GM18951 (cell line): ENCODE results near the gene CCDC146.

Experiments used
- POLR2A ChIP-seq: IDR thresholded peaks from 4 replicates; pipeline ENCODE4 v1.6.1; 2011; ENCODE audit warnings: mild to moderate bottlenecking; ENCODE audit not compliant: insufficient read length, insufficient read depth; ENCODE audit errors: extremely low read depth
- in situ Hi-C: fragments of 300-500 bp; cut with MboI; formaldehyde crosslinking; loops from one replicate; pipeline ENCODE4 v1.12.0; 2022; ENCODE audit warnings: low sequenced_read_pairs, mixed read lengths, inconsistent platforms; ENCODE audit not compliant: unreplicated experiment

Gene CCDC146

GRCh38 chr7:77295549-77295948 lies 173.1 kb downstream of the CCDC146 start:
- no peak for TF ChIP-seq POLR2A
- in situ Hi-C loops = no loop called here

GRCh38 chr7:77306231-77307067 lies 184.0 kb downstream of the CCDC146 start:
- in situ Hi-C loops = no loop called here

GRCh38 chr7:77308792-77309191 lies 186.4 kb downstream of the CCDC146 start:
- in situ Hi-C loops = no loop called here
- no peak for TF ChIP-seq POLR2A

More at GRCh38 chr7:77306231-77307067, 184.0 kb downstream of the CCDC146 start:
- no peak for TF ChIP-seq POLR2A

- in situ Hi-C loops = no loop called here
- TF ChIP-seq POLR2A = no peak
Observed at GRCh38 chr7:77309714-77310220, 187.4 kb downstream of the CCDC146 start.

- TF ChIP-seq POLR2A = no peak
- in situ Hi-C loops = no loop called here
Observed at GRCh38 chr7:77310982-77311381, 188.6 kb downstream of the CCDC146 start.

GRCh38 chr7:77313085-77313484 lies 190.7 kb downstream of the CCDC146 start:
- in situ Hi-C loops = no loop called here

GRCh38 chr7:77313876-77314480 lies 191.6 kb downstream of the CCDC146 start:
- no peak for TF ChIP-seq POLR2A
- in situ Hi-C loops = no loop called here

More at GRCh38 chr7:77313085-77313484, 190.7 kb downstream of the CCDC146 start:
- TF ChIP-seq POLR2A = no peak

- no peak for TF ChIP-seq POLR2A
- in situ Hi-C loops = no loop called here
Observed at GRCh38 chr7:77315182-77315591, 192.8 kb downstream of the CCDC146 start.

- in situ Hi-C loops = no loop called here
- no peak for TF ChIP-seq POLR2A
Observed at GRCh38 chr7:77316219-77316978, 194.0 kb downstream of the CCDC146 start.

- in situ Hi-C loops = no loop called here
- no peak for TF ChIP-seq POLR2A
Observed at GRCh38 chr7:77318019-77318418, 195.6 kb downstream of the CCDC146 start.

GRCh38 chr7:77320137-77320536 lies 197.7 kb downstream of the CCDC146 start:
- in situ Hi-C loops = no loop called here
- TF ChIP-seq POLR2A = no peak

GRCh38 chr7:77320714-77321113 lies 198.3 kb downstream of the CCDC146 start:
- in situ Hi-C loops = no loop called here
- TF ChIP-seq POLR2A = no peak

GRCh38 chr7:77321300-77321699 lies 198.9 kb downstream of the CCDC146 start:
- no peak for TF ChIP-seq POLR2A
- in situ Hi-C loops = no loop called here

GRCh38 chr7:77326131-77326530 lies 203.7 kb downstream of the CCDC146 start:
- TF ChIP-seq POLR2A = no peak
- in situ Hi-C loops = loop anchor here (25.0 kb wide), 1 partner anchor 189 kb away; no protein-coding TSS in a partner anchor
